A549 (cell line): ENCODE results near the gene PTGES2. TPM values are rescaled to one million over a fixed set of nuclear protein-coding genes. Genes with fewer than 3 reads are reported as not detected.

Source experiments
- ATAC-seq, 2 experiments: fragments of 200-7000 bp in 1 of 2; fragments of >200 bp in 1 of 2; cut with Nextera tagmentation in 1 of 2; cut with Tn5 transposase in 1 of 2; 3 replicates each; pipeline versions ENCODE4 v1.8.0 to v1.9.1; 2018 to 2020; ENCODE audit warnings: mild to moderate bottlenecking in 1 of 2, moderate library complexity in 1 of 2
- CTCF ChIA-PET: fragments of 300-600 bp; sonication (Branson Sonifier 250); formaldehyde crosslinking; extraction: SDS; loops from one replicate; lab custom pipeline; 2021; ENCODE audit warnings: antibody characterized with exemption, inconsistent platforms; lab: Yijun Ruan, JAX
- POLR2A ChIA-PET: fragments of 350-600 bp; formaldehyde crosslinking; extraction: SDS; loops from one replicate; lab custom pipeline; 2021; ENCODE audit warnings: antibody characterized with exemption, inconsistent platforms; lab: Yijun Ruan, JAX
- DNase-seq, 2 experiments: peaks; one replicate each; pipeline versions ENCODE4 v3.0.0 to v3.0.0-alpha.2; 2011 to 2016; ENCODE audit warnings: low read depth in 1 of 2, low spot score in 1 of 2
- FAIRE-seq: peaks from 2 replicates; lab custom pipeline; 2011; peaks lifted over from hg19 to GRCh38; lab: Jason Lieb, UNC
- H3K27ac ChIP-seq, 2 experiments: fragments of >200 bp; sonication (Bioruptor Twin); formaldehyde crosslinking; 3 replicates each; pipeline ENCODE4 v1.5.1; 2016 to 2017
- H3K4me1 ChIP-seq: fragments of >200 bp; sonication (Bioruptor Twin); formaldehyde crosslinking; 3 replicates; pipeline ENCODE4 v1.6.1; 2016
- H3K4me2 ChIP-seq: fragments of >200 bp; sonication (Bioruptor Twin); formaldehyde crosslinking; 3 replicates; pipeline ENCODE4 v1.6.1; 2016
- H3K4me3 ChIP-seq: fragments of >200 bp; sonication (Bioruptor Twin); formaldehyde crosslinking; 3 replicates; pipeline ENCODE4 v1.5.1; 2016
- H3K9me3 ChIP-seq: fragments of >200 bp; sonication (Bioruptor Twin); formaldehyde crosslinking; 3 replicates; pipeline ENCODE4 v1.6.1; 2016
- BCL3 ChIP-seq: fragments of >200 bp; sonication (Bioruptor Twin); formaldehyde crosslinking; IDR thresholded peaks from 3 replicates; pipeline ENCODE4 v1.6.1; 2016
- CBX2 ChIP-seq: fragments of 200-600 bp; sonication (generic); IDR thresholded peaks from 2 replicates; pipeline ENCODE4 v1.6.1; 2016; ENCODE audit warnings: low read depth, mild to moderate bottlenecking, borderline replicate concordance
- CBX8 ChIP-seq: fragments of 200-600 bp; sonication (generic); IDR thresholded peaks from 2 replicates; pipeline ENCODE4 v1.6.1; 2016
- CHD2 ChIP-seq: fragments of 150-350 bp; IDR thresholded peaks from 2 replicates; pipeline ENCODE4 v1.6.1; 2014; ENCODE audit warnings: low read length; ENCODE audit not compliant: partially characterized antibody
- CTCF ChIP-seq: fragments of >200 bp; sonication (Bioruptor Twin); formaldehyde crosslinking; IDR thresholded peaks from 3 replicates; pipeline ENCODE4 v1.5.1; 2016
- FOSB ChIP-seq: fragments of 250-450 bp; sonication (Bioruptor Pico); IDR thresholded peaks from 2 replicates; pipeline ENCODE4 v1.5.0; 2020; ENCODE audit warnings: mild to moderate bottlenecking, moderate library complexity
- FOSL2 ChIP-seq, 2 experiments: fragments of 450-650 bp in 1 of 2; fragments of >200 bp in 1 of 2; sonication (Bioruptor Twin) in 1 of 2; formaldehyde crosslinking; IDR thresholded peaks; 2 replicates each; pipeline versions ENCODE4 v1.5.0 to v1.6.1; 2016 to 2020; ENCODE audit warnings: mild to moderate bottlenecking in 1 of 2, moderate library complexity in 1 of 2
- HDAC2 ChIP-seq: fragments of 200-600 bp; sonication (generic); IDR thresholded peaks from 2 replicates; pipeline ENCODE4 v1.6.1; 2016
- HMGXB4 ChIP-seq: fragments of 250-450 bp; sonication (Bioruptor Pico); IDR thresholded peaks from 2 replicates; pipeline ENCODE4 v1.5.0; 2021; ENCODE audit warnings: mild to moderate bottlenecking, moderate library complexity, borderline replicate concordance
- HOXA7 ChIP-seq: fragments of 250-450 bp; sonication (Bioruptor Pico); IDR thresholded peaks from 2 replicates; pipeline ENCODE4 v1.5.0; 2020; ENCODE audit warnings: mild to moderate bottlenecking, moderate library complexity
- HOXB13 ChIP-seq: fragments of 250-450 bp; sonication (Bioruptor Pico); IDR thresholded peaks from 2 replicates; pipeline ENCODE4 v1.5.0; 2020; ENCODE audit warnings: low read depth, mild to moderate bottlenecking, moderate library complexity
- KDM5A ChIP-seq: fragments of 200-600 bp; sonication (generic); IDR thresholded peaks from 2 replicates; pipeline ENCODE4 v1.6.1; 2016; ENCODE audit warnings: antibody characterized with exemption, mild to moderate bottlenecking
- MAX ChIP-seq: IDR thresholded peaks from 2 replicates; pipeline ENCODE4 v1.6.1; 2012
- NPAS2 ChIP-seq: fragments of 250-450 bp; sonication (Bioruptor Pico); IDR thresholded peaks from 2 replicates; pipeline ENCODE4 v1.8.0; 2022; ENCODE audit warnings: mild to moderate bottlenecking, moderate library complexity, borderline replicate concordance
- PBX3 ChIP-seq: IDR thresholded peaks from 2 replicates; pipeline ENCODE4 v1.6.1; 2012
- RARB ChIP-seq: fragments of 250-450 bp; sonication (Bioruptor Pico); IDR thresholded peaks from 2 replicates; pipeline ENCODE4 v1.8.0; 2021; ENCODE audit warnings: mild to moderate bottlenecking, moderate library complexity
- RCOR1 ChIP-seq: fragments of 150-350 bp; IDR thresholded peaks from 2 replicates; pipeline ENCODE4 v1.6.1; 2014; ENCODE audit warnings: antibody characterized with exemption, low read length, low read depth
- SREBF2 ChIP-seq: fragments of 450-650 bp; IDR thresholded peaks from 2 replicates; pipeline ENCODE4 v1.6.1; 2014; ENCODE audit warnings: mild to moderate bottlenecking, moderate library complexity
- TFCP2L1 ChIP-seq: fragments of 250-450 bp; sonication (Bioruptor Pico); IDR thresholded peaks from 2 replicates; pipeline ENCODE4 v1.5.0; 2021; ENCODE audit warnings: mild to moderate bottlenecking
- TP53 ChIP-seq: fragments of 250-450 bp; sonication (Bioruptor Pico); IDR thresholded peaks from 2 replicates; pipeline ENCODE4 v1.5.0; 2021; ENCODE audit warnings: mild to moderate bottlenecking, moderate library complexity
- USF2 ChIP-seq: fragments of 450-650 bp; IDR thresholded peaks from 2 replicates; pipeline ENCODE4 v1.6.1; 2014; ENCODE audit warnings: antibody characterized with exemption
- WGBS: methylation state at CpG from one replicate; pipeline ENCODE4 v1.1.6; 2017; ENCODE audit errors: missing lambda C conversion rate; 5-methylcytosine and 5-hydroxymethylcytosine counted together
- polyA plus RNA-seq, 4 experiments: library from polyadenylated mRNA; depleted of rRNA in 3 of 4; stranded (reverse); fragments of >200 nt; fragmentation: RNase III in 1 of 4; extraction: RNeasy Plus Mini Kit Qiagen cat#74134 plus additional on column Dnase treatment in 1 of 4; gene quantifications; 2 replicates in 3 of 4; 3 replicates in 1 of 4; pipeline ENCODE4 v1.2.3, GENCODE V29; 2011 to 2017

PTGES2 gene
- polyA plus RNA-seq, 2 of the 4 experiments (the other 2 are of a cell fraction) = 94.1 to 94.5 TPM

- TF ChIP-seq RCOR1 = no peak
Measured at GRCh38 chr9:128100581-128100980, 26.9 kb downstream of the PTGES2 start (continued).

- ChIA-PET CTCF (interaction anchor here (0.7 to 19.6 kb wide), 9 partner anchors 9 to 156 kb away, joined by 3 to 290 read pairs (median 3); partner anchors contain the start of genes EEIG1 and SLC25A25), POLR2A (no interaction called here)
- H3K9me3 ChIP-seq = no peaks in the 10 kb centered on the region
- no peak overlapping the region for H3K27ac ChIP-seq
- WGBS = 88% methylated on average over 14 of the region's 16 CpGs
- TF ChIP-seq CBX8 = no peak
- TF ChIP-seq SREBF2 = no peak
- no peak for TF ChIP-seq HDAC2
- TF ChIP-seq MAX = no peak
- TF ChIP-seq BCL3 = no peak
- no peak for TF ChIP-seq HOXA7
- TF ChIP-seq RARB (CRISPR knock-in tag) = no peak
- no peak for TF ChIP-seq NPAS2 (CRISPR knock-in tag)
- no peak for TF ChIP-seq TFCP2L1 (CRISPR knock-in tag)
- no peak for TF ChIP-seq FOSL2 (IDR thresholded peaks at IDR 0.05)
- no peak for TF ChIP-seq FOSL2 (CRISPR knock-in tag; IDR thresholded peaks at IDR 0.05)
- no peak for TF ChIP-seq CTCF
- no peak for TF ChIP-seq HMGXB4 (CRISPR knock-in tag)
- TF ChIP-seq TP53 (CRISPR knock-in tag) = no peak
- no peak for TF ChIP-seq FOSB
- no peak for TF ChIP-seq HOXB13
- no peak for TF ChIP-seq KDM5A
- TF ChIP-seq PBX3 = no peak
- no peak for TF ChIP-seq USF2
- no peak for TF ChIP-seq CBX2
- no peak for TF ChIP-seq CHD2
- H3K4me3 ChIP-seq = no peak overlapping the region
- DNase-seq (no peak), FAIRE-seq (no peak), ATAC-seq (no peak)
- peaks cover 30% of the 10 kb centered on the region for H3K4me1 ChIP-seq
- H3K4me2 ChIP-seq = peak overlapping the region; percentile 95; the same call in 2 of the 3 replicates
Measured at GRCh38 chr9:128099932-128100491, 27.5 kb downstream of the PTGES2 start.
